Gastrocnemius medialis (tissue), 4 donors: ENCODE results near the gene TRIO.

ENCODE experiments used
- CTCF ChIP-seq, 5 experiments: fragments of 450-650 bp in 3 of 5; fragments of 200-600 bp in 2 of 5; sonication (generic) in 2 of 5; IDR thresholded peaks in 4 of 5; conservative IDR thresholded peaks in 1 of 5; 1 replicate in 4 of 5; 2 replicates in 1 of 5; pipeline ENCODE4 v1.5.1; 2016 to 2019; ENCODE audit warnings: antibody characterized with exemption in 5 of 5, mild to moderate bottlenecking in 3 of 5, moderate library complexity in 3 of 5
- POLR2A ChIP-seq, 2 donors: fragments of 450-650 bp; IDR thresholded peaks; one replicate each; pipeline ENCODE4 v1.6.1; 2017; ENCODE audit warnings: antibody characterized with exemption in 2 of 2, mild to moderate bottlenecking in 2 of 2, moderate library complexity in 2 of 2

GRCh38 chr5:14157493-14157782, 14.3 kb downstream of the TRIO start:
- no peak for TF ChIP-seq POLR2A (IDR thresholded peaks at IDR 0.05)
- TF ChIP-seq CTCF (IDR thresholded peaks at IDR 0.05 in 4 of 5, conservative IDR thresholded peaks at IDR 0.05 in 1 of 5) = no peak
